GM19043 (cell line): ENCODE data around the gene PTPN4.
A peak's percentile ranks its signal among the peaks of the same experiment; 100 is the strongest.

Experiments used
- ATAC-seq: cut with Tn5 transposase; IDR thresholded peaks from one replicate; pipeline ENCODE4 v1.9.1; 2021; ENCODE audit warnings: low read depth; ENCODE audit not compliant: unreplicated experiment

PTPN4 gene

DNA sequence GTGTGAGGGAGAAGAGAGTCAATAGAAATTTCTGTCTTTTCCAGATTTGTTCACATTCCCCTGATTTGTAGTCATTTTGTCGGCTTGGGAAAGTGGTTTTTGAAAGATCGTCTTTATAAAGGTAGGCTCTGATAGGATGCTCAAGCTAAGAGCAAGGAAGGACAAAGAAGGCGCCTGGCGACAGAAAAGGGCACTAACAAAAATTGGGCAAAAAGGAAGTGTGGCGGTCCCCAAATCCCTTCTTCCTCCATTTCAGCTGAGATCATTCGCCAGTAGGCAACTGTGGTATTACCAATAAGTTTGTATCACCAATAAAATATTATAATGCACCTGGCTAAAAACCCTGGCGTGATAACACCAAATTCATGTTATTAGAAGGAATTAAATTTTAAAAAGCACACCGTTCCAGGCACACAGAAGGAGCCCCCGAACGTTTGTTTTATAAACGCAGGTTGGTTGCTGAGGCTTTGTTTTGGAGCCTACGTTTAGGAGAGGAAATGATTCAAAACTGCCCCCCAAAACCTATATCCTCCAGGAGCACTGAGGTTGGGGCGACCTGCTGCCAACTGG lies 756 bp upstream of the PTPN4 start:
- no peak for ATAC-seq

DNA sequence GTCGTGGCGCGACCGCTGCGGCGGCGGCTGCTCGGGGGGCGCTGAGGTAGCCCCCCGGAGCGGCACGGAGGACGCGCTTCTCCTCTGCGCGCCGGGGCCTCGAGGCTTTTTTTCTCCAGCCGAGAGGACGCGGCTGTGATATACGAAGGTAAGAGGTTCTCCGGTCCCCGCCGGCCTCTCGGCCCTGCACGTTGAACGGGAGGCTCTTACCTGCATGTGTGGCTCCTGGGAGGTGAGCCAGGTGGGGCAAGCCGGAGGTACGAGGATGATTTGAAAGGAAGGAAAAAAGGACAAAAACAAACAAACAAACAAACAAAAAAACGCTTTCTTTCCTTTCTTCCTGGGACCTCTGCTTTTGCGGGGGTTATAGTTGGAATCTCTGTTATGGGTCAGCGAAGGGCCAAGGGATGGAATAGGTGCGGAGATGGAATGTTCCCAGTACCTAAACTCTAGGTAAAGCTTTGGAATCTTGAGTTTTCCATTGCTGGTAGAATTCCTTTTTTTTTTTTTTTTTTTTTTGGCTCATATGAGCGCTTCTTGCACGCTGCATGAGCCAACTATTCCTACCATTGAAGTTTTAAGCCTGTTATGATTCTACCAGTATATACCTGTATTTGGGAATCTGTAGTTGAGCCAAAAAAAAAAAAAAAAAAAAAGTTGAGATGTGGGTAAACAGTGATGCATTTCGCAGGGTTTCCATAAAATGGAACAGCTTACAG lies 674 bp downstream of the PTPN4 start:
- peak; percentile 12 for ATAC-seq

DNA sequence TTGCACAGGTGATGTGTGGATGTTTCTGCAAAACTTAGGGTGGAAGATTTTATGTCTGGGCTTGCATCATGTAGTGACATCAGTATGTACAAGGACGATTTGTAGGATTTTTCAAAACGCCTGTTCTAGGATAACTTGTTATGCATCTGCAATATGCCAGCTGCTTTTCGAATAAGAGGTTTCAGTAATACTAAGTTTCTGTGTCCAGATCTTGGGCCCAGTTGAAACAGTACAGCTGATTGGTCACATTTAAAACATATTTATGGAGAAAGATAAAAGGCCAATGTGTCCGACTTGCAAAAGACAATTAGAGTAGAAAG lies 1.2 kb downstream of the PTPN4 start:
- no peak for ATAC-seq

DNA sequence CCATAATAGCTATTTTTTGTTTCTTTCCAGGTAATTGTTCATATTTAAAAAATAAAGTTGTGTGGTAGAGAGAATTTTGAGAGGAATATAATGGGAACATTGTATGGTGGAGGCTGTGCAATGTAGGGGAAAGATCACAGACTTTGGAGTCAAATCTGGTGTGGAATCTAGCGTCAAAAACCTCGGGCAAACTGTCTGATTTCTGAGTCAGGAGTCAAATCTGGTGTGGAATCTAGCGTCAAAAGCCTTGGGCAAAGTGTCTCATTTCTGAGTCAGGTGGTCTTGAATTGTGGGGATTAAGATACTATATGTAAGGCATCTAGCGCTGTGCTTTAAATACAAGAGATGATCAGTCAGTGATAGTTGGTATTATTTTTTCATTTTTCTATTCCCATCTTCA lies 5.1 kb downstream of the PTPN4 start:
- no peak for ATAC-seq

DNA sequence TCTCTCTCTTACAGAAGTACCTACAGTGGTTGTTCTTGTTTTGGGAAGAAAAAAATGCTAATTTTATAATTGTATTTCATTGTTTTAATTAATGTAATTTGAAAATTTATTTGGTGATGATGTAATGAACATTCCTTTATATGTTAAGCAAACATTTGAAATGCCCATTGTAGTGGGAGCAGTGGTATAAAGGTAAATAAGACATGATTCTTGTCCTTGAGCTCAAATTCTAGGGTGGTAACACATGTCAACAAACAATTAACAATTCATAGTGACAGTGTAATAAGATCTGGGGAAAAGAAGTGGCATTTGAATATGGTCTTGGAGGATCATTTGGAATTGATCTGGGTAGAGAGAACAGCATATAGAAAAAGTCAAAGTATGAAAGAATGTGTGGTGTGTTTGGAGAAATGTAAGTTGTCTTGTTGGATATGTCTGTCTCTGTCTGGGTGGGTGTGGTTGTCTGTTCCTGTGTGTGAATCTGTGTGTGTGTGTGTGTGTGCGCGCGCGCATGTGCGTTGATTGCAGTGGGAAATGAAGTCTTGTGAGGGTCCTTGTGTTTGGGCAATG lies 5.8 kb downstream of the PTPN4 start:
- no peak for ATAC-seq

DNA sequence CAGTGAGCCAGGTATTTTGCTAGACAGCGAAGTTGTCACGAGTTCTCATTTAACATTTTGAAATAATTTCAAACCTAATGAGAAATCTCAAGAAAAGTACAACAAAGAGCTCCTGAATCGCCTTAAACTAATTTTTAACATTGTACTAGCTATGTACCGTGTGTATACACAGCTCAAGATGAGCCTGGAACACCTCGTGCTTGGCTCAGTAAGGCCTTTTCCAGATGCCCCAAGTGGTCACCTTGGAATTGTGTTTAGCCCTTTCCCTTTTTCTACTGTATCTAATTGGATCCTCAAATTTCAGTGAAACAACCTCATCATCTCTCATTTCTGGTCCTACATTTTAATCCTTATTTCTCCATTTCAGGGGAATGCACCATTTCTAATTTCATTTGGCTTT lies 7.2 kb downstream of the PTPN4 start:
- no peak for ATAC-seq

DNA sequence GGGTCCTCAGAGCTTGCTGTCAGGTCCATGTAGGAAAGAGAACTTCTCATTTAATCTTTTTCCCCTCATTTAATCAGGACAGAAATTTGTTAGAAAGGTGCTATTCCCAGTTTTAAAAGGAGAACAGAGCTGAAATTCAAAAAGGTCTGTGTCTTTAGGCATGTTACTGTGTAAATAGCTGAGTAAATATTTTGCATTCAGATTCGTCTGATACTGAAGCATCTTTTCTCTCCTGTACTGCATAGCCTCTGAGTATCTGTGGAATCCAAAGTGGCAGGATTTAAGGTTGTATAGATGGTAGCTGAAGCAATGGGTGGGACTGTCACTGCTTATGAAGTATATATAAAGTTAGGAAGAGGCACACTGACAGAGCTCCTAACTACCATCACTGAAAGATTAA lies 9.0 kb downstream of the PTPN4 start:
- no peak for ATAC-seq

DNA sequence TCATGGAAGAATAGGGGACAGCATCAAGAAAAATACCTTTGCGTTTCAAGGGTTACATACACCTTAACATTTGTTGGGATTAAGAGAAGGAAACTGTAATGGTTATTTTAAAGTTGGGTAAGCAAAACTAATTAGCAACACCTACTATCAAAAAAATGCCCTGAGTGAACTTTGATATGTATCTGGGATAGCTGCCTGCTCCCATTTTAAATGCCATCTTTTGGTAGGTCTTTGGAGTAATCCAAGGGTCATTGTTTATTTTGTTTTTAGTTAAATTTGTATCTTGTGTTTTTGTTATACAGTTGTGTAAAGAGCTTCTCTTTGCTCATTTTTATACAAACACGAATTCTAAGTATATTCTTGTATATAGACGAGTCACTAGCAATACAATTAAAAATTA lies 9.9 kb downstream of the PTPN4 start:
- no peak for ATAC-seq

DNA sequence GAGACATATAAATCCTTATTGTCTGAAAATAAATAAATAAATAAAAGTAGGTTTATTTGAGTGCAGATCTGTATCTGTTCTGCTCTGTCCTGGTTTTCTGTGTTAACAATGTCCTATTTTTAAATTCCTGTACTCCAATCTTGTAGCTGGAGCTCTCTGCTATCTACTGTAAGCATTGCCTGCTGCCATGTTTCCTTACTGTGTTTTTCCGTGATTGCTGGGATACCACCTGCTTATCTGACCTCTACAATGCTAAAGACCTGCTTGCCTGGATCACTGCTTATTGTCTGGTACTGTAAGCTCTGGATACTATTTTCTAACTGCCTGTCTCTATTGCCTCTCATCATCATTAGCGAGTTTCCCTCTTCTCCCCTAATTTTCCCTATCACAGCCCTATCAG lies 11.6 kb downstream of the PTPN4 start:
- ATAC-seq: no peak

- no peak for ATAC-seq
Measured at GRCh38 chr2:119772128-119772527, 12.4 kb downstream of the PTPN4 start.

DNA sequence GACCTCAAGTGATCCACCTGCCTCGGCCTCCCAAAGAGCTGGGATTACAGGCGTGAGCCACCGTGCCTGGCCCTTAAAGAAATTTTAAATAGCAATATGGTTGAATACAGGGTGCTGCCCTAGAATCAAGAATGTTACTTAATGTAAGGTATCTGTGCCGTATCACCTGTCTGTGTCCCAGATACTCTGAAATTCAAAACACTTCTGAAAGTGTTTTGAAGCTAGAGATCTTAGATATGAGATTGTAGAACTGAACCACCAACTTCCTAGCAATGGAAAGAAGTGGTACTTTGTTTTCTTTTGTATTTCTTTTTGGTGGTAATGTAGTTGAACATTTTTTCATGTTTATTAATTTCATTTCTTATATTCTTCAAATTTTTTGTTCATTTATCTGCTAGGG lies 13.0 kb downstream of the PTPN4 start:
- no peak for ATAC-seq

GRCh38 chr2:119774026-119774425 lies 14.3 kb downstream of the PTPN4 start:
- ATAC-seq: no peak

GRCh38 chr2:119775102-119775501 lies 15.4 kb downstream of the PTPN4 start:
- no peak for ATAC-seq

DNA sequence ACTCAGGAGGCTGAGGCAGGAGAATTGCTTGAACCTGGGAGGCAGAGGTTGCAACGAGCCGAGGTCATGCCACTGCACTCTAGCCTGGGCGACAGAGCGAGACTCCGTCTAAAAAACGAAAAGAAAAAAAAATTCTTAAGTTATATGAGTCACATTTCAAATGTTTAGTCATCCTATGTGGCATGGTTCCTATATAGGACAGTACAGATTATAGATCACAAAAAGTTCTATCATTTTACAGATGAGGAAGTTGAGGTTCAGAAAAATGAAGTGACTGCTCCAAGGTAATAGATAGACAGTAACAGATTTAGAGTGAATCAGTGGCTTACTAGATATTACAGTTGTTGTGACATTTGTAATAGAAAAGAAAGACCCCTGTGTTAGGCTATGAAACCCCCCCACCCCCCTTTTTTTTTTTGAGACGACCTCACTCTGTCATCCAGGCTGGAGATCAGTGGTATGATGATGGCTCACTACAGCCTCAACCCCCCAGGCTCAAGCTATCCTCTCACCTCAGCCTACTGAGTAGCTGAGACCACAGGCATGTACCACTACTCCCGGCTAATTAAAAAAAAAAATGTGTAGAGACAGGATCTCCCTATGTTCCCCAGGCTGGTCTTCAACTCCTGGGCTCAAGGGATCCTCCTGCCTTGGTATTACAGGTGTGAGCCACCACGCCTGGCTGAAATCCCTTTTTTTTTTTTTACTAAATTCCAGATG lies 22.7 kb downstream of the PTPN4 start:
- ATAC-seq: no peak

- no peak for ATAC-seq
Measured at GRCh38 chr2:119784876-119785275, 25.2 kb downstream of the PTPN4 start.

- ATAC-seq: no peak
Measured at GRCh38 chr2:119786295-119786694, 26.6 kb downstream of the PTPN4 start.

- no peak for ATAC-seq
Measured at GRCh38 chr2:119788752-119789151, 29.0 kb downstream of the PTPN4 start.

GRCh38 chr2:119790466-119790865 lies 30.7 kb downstream of the PTPN4 start:
- ATAC-seq: no peak

DNA sequence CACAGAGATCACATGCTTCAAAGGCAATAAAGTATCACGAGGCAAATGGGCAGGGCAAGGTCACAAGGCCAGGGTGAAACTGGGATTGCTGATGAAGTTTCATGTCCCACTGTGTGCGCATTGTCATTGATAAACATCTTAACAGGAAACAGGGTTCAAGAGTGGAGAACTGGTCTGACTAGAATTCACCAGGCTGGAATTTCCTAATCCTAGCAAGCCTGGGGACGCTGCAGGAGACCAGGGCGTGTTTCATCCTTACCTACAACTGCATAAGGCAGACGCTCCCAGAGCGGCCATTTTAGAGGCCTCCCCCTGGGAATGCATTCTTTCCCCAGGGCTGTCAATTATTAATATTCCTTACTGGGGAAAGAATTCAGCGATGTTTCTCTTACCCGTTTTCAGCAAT lies 33.2 kb downstream of the PTPN4 start:
- no peak for ATAC-seq

DNA sequence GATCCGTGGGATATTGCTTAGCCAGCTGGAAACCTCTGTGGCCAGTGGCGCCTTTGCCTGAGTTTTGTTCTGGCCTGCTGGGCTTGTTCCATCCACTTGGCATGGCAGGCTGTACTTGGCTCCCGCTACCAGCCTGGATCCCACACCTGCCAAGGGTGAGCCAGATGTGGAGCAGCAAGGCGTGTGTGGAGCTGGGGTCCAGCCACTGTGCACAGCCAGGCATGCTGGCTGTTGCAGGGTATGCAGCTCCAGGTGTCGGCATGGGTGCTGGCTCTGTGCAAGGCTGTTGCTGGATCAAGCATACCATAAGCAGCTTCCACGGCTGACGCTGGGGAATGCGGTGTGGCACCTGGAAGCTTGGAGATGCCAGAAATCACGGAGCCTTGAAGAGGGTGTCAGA lies 34.5 kb downstream of the PTPN4 start:
- ATAC-seq: no peak

DNA sequence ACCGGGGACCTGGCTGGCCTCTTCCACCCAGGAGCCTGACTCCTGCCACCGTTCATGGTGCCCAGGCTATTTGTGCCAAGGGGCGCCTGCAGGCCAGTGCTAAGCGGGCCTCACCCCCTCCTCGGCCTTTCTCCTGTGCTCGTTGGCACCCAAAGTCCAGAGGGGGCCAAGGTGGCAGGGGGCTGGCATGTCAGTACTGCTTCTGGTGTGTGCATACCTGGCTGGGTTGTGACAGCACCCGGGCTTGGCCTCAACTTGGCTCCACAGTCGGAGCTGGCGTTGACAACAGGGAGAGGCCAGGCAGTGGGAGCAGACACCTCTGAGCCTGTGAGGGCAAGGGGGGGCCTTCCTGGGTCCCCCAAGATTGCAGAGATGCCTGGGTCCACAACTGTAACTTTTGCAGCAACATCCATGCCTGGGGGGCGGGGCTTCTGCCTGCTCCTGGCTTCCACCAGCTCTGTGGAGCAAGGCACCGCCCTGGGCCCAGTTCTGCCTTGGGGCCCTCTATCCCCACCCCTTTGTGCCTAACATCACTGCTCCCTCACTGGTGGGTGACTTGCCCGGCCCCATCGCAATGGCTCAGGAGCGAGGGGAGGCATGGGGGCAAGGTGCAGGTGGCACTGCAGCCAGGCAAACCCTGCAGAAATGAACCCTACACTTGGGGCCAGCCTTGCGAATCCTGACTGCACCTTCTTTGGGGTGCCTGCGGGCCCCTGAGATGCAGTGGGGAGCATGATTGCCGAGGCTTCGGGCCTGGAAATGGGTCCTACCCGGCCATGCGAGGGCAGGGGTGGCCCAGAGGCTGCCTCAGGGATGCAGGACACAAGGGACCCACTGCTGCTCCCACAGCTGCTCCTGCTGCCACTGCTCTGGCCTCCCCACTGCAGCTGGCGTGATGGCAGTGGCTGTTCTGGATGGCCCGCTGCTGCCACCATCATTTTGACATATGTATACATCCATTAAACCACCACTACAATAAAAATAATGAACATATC lies 35.9 kb downstream of the PTPN4 start:
- ATAC-seq: no peak
